ENCODE results near the gene TANGO6.
A peak's percentile ranks its signal among the peaks of the same experiment; 100 is the strongest.
"Not testable (repeated sequence)": the region's sequence is repeated elsewhere in the genome, so short reads cannot be mapped to it uniquely, and the experiment has no call there.

Gene TANGO6

DNA sequence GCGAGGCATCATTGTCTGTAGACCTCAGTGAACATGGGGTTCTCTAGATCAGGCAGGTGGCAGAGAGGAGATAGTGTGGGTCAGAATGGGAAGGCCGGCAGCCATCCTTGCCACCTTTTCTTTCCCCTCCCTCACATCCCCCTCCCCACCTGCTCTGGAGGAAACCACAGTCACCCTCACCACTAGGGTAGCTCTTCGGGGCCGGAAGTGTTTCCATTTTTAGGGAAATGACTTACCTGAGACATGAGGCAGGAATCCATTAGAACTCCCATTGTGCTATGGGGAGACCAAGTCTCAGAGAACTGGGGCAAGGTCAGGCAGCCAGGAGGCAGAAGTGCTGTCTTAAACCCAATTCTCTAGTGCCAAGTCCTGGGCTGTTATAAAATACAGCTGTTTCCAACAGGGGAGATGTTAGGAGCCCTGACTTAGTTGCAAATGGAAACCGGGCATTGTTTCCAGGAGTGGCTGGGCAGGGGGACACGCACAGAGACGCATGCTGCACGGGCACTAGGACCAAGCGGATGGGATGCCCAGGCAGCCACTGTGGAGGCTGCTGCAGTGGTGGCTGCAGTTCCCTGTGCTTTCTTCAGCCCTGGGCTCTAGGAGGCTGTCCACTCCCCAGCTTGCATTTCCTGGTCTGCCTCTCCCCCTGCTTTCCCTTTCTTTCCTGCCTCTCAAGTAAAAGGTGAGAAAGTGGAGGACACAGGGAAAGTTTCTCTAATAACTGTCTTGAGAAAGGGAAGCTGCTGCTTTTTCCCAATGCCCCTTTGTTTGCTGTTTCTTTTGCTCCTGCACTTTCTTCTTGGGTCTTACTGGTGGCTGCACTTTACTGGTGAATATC, 265.0 kb downstream of the TANGO6 start:
- no peak for DNase-seq

DNA sequence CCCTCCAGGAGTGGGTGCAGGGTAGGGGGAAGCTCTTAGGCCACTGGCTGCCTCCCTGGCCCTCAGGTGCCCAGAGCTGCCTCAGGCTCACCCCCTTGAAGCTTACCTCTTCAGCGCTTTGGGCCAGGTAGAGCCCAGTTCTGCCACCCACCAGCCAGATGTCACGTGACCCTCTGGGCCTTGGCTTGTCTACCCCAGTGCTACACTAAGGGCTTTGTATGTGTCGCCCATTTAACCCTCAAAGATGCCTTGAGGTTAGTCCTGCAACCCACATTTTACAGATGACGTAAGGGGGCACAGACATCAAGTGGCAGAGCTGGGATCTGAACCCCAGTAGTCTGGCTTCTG, 265.5 kb downstream of the TANGO6 start:
- no peak for DNase-seq

DNA sequence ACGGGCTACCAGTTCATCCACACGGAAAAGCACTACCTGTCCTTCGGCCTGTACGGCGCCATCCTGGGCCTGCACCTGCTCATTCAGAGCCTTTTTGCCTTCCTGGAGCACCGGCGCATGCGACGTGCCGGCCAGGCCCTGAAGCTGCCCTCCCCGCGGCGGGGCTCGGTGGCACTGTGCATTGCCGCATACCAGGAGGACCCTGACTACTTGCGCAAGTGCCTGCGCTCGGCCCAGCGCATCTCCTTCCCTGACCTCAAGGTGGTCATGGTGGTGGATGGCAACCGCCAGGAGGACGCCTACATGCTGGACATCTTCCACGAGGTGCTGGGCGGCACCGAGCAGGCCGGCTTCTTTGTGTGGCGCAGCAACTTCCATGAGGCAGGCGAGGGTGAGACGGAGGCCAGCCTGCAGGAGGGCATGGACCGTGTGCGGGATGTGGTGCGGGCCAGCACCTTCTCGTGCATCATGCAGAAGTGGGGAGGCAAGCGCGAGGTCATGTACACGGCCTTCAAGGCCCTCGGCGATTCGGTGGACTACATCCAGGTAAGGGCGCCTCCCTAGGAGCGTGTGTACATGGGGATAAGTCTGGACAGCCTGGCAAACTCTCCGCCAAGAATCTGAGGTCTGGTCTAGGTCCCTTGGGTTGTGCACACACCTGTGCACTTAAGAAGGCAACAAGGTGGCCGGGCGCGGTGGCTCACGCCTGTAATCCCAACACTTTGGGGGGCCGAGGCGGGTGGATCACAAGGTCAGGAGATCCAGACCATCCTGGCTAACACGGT, 266.3 kb downstream of the TANGO6 start:
- no peak for DNase-seq

DNA sequence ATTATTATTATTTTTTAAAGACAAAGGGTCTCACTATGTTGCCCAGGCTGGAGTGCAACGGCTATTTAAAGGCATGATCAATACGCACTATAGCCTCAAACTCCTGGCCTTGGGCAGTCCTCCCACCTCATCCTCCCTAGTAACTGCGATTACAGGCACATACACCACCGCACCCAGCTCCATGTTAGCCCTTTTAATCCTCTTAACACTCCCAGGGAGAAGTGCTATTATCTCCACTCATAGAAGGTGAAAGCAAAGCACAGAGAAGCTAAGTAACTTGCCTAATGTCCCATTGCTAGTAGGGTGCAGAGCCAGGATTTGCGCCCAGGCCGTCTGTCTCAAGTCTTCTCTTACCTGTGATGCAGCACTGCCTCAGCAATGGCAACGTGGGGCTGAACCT, 267.1 kb downstream of the TANGO6 start:
- DNase-seq, result no peak

DNA sequence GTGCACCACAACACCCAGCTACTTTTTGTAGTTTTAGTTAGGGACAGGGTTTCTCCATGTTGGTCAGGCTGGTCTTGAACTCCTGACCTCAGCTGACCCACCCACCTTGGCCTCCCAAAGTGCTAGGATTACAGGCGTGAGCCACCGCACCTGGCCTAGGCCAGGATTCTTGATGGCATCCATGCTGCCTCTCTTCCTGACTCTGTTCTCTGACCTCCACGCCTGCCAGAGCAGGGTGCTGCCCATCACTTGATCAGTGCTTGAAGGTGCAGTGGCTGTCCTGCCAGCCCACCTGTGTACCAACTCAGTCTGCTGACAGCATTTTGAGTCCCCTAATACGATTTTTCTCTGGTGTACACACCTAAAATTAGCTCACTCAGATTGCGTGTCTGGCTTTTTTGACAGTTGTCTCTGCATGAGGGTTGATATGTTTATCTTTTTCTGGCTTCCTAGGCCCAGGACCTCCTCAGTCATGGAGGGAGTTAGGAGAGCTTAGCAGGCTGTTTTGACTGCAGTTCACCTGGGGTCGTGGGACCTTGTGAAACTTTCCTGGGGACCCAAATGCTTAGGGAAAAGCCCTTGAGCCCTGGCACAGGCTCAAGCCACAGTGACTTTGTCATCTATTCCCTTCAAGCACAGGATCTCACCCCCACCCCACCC, 268.0 kb downstream of the TANGO6 start:
- no peak for DNase-seq

DNA sequence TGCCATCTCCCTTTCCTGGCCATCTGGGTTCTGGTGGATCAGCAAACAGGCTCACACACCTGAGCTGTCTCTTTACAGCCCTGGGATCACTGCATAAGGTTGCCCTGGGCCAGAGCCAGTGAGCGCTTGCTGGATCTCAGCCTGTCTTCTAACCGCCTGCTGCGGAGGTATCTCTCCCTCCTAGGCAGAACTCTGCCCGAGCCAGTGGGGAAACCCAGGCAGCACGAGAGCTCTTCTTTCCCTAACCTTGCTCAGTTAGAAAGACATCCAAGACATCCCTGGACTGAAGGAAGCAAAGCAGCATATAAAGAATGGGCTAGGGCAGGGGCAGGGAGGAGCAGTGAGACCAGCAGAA, 268.5 kb downstream of the TANGO6 start:
- no peak for DNase-seq

DNA sequence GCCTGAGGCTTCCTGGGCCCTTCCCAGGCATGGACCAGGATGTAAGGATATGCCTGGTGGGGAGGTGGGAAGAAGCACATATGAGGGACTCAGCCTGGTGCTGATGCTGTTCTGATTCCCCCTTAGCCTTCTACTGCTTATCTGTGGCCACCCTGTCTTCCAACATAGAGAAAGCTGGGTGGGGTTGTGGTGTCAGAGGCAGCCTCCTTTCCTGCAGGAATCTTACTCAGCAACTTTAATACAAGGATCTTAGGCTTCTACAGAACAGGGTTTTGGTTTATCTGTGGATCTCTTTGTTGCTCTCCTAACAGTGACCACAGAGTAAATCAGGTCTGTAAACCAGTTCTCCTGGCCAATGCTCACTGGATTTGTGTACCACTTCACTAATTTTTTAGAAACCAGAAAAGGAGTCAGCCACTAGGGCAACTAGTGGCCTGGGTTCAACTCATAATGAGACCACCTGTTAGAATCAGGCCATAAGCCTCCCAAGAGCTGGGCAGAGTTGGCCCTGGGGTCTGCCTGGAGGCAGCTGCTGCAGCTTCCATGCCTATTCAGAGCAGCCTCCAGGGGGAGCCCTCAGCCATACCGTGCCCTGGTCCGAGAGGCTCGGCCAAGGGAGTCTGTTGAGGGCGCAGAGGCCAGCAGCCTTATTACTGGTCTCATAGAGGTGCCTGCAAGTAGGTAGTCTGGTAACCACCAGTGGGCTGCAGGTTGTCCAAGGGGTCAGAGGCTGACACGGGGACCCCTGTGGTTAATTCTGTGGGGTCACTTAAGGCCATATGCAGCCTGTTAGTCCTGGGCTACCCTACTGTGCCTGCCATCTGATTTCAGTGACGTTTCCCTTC, 269.2 kb downstream of the TANGO6 start:
- peak; percentile 22 for DNase-seq

DNA sequence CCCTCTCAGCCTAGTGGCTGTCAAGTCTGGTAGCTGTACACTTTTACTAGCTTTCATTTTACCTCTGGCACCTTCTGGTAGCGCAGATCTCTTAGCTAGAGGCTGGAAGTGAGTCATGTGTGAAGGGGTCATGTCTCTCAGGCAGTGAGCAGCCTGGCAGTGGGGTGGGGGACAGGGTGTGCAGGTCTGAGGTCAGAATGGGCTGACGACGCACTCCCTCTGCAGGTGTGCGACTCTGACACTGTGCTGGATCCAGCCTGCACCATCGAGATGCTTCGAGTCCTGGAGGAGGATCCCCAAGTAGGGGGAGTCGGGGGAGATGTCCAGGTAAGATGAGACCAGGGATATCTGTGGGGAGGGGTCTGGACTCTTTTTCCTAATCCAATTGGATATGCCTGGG, 269.9 kb downstream of the TANGO6 start:
- DNase-seq, result no peak

DNA sequence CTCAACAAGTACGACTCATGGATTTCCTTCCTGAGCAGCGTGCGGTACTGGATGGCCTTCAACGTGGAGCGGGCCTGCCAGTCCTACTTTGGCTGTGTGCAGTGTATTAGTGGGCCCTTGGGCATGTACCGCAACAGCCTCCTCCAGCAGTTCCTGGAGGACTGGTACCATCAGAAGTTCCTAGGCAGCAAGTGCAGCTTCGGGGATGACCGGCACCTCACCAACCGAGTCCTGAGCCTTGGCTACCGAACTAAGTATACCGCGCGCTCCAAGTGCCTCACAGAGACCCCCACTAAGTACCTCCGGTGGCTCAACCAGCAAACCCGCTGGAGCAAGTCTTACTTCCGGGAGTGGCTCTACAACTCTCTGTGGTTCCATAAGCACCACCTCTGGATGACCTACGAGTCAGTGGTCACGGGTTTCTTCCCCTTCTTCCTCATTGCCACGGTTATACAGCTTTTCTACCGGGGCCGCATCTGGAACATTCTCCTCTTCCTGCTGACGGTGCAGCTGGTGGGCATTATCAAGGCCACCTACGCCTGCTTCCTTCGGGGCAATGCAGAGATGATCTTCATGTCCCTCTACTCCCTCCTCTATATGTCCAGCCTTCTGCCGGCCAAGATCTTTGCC, 271.1 kb downstream of the TANGO6 start:
- no peak for DNase-seq

DNA sequence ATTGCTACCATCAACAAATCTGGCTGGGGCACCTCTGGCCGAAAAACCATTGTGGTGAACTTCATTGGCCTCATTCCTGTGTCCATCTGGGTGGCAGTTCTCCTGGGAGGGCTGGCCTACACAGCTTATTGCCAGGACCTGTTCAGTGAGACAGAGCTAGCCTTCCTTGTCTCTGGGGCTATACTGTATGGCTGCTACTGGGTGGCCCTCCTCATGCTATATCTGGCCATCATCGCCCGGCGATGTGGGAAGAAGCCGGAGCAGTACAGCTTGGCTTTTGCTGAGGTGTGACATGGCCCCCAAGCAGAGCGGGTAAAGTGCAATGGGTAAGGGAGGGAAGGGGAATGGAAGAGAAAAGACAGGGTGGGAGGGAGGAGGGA, 271.6 kb downstream of the TANGO6 start:
- DNase-seq, result no peak

DNA sequence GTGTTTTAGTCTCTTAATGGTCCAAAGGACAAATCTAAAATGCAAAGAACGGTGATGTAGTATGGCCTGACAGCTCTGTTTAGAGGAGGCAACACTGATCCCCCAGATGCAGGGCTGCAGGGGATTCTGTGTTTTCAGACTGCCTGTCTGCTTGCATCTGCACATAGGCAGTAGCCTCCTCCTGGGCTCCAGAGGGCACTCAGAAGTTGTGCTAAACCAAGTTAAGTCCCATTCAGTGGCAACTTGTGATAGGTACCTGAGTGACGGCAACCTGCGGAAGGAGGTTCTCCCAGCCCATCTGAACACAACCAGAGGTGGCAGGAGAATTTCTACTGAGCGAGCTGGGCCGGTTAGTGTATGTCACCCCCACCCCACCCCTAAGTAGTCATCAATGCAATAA, 272.0 kb downstream of the TANGO6 start:
- no peak for DNase-seq

DNA sequence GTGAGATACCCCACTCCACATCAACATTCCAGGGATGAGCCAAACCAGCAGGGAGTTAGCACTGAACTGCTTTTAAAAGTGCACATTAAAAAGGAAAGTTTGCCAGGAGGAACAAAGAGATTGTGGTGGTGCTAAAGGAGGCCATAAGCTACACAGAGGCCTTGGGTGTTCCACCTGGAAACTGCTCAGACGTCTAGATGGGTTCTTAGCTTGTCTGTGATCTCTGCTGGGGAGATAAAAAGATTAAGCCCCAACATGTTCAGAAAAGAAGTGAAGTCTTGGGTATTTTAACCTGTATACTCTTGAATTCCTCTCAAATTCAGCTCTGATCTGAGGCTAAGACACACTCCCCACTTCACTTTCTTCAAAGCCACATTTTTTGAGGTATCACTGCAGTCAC, 272.5 kb downstream of the TANGO6 start:
- no peak for DNase-seq

DNA sequence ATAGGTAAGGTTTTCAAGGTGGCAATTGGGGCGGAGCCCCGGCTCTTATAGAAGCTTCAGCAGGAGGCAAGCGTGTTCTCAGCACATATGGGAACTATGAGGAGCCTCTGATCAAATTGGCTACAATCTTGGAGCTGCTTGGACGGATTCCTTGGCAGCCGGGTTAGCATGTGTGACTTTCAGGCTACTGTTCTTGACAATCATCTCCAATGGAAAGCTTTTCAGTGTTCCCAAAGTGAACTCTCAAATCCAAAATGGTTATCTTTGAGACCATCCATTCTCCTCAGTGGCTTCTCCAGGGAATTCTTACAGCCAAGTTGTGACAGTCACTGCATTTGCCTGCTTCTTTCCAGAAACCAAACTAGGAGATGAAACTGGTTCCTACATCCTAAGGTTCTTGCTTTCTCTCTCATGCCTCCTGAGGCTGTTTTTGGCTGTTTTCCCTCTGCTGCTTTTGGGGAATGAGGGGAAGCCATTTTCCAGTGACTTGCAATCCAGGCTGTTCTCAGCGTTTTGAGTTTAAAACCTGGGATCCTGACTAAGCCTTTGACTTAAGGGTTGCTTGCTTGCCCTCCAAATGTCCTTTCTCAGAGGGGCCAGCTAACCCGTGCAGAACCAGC, 273.0 kb downstream of the TANGO6 start:
- DNase-seq, result no peak

DNA sequence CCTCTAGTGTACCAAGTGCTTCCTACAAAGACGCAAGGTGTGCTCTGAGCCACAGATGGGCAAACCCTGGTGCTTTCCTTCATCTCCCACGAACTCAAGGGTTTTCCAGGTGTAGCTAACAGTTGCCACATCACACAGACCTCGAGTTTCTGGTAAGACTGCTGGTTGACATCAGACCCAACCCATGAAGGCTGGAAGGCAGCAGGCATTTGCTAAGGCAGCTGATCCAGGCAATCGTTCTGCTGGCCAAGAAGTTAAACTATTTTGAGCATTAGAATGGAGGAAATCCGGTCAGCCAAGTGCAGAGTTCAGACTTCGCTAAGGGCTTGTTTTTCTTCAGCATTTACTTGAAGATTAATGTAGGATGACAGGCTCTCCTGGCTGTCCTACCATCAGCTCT, 273.6 kb downstream of the TANGO6 start:
- no peak for DNase-seq

DNA sequence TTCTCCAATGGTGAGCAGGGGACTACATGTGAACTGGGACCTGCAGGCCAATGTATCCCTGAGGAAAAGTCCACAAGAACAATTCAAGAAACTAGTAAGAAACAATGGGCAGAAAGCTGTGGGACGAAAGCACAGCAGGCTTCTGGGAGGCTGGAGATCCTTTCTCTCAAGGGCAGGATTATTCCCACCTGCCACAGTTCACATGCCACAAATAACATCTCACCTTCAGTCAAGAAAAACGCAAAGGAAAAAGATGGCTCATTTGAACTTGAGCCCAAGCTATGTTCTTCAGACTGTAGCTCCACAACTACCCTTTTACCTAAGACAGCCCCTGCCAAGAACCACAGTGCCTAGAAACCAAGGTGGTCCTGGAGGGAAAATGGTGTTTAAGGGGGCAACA, 275.1 kb downstream of the TANGO6 start:
- DNase-seq, result no peak

DNA sequence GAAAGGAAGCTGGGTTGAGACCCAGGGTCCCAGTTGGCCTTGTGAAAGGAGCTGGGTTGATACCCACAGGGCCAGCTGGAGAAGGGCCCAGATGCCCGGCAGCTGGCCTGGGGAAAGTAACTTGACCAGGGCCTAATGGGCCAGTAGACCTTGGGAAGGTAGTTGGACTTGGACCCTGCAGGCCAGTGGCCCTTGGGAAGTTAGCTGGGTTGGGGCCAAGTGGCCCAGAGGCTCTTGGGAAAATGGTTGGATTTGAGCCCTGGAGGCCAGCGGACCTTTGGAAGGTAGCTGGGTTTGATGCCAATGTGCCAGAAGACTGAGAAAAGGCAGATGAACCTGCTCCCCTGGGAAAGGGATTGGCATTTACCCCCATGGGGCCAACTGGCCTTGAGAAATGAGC, 275.7 kb downstream of the TANGO6 start:
- DNase-seq, result no peak

DNA sequence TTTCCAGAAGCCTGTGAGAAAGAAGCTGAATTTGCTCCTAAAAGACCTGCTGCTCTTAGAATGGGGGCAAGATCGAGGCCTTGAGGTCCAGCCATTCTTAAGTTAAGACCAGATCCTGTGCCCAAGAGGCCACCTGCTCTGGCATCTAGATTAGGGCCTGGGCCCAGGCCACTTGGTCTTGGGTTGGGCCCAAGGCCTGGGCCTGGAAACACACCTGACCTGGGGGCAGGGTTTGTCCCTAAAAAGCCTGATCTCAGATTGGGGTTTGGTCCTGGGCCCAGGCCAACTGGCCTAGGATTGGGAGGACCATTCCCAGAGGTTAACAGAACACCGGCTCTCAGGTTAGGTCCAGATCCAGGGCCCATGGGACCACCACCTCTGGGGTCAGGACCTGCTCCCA, 276.2 kb downstream of the TANGO6 start:
- no peak for DNase-seq

DNA sequence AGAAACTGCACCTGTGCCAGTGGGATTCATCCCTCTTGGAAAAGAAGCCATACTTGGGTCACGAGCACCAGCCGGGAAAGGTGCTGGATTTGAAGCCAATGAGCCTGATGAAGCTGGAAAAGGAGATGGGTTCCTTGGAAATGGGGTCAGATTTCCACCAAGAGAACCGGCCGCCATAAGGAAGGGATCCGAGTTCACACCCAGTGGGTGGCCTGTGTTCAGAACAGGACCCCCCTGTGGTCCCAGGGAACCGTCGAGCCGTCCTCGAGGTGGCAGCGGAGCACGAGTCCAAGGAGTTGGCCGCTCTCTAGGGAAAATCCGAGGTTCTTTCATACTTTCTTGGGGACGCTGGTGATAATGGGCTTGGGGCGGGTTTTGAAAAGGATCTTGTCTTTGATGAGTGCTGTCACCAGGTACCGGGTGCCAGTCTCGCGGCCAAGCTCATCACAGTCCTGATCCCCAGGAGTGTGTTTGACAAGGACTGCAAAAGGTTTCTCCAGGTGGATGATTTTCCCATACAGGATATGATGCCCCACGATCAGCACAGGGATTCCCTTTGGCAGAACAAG, 276.8 kb downstream of the TANGO6 start:
- DNase-seq, result no peak

DNA sequence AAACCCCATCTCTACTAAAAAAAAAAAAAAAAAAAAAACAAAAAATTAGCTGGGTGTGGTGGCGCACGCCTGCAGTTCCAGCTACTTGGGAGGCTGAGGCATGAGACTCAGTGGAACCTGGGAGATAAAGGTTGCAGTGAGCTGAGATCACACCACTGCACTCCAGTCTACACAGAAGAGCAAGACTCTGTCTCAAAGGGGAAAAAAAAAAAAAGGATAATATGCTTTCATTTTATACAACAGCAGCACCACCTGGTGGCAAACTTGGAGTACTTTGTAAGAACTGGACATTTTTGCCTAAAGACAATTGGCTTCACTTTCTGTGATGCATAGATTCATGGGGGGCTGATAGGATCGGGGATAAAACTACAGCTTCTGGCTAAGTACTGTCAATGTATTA, 280.6 kb downstream of the TANGO6 start:
- peak; percentile 33 for DNase-seq

DNA sequence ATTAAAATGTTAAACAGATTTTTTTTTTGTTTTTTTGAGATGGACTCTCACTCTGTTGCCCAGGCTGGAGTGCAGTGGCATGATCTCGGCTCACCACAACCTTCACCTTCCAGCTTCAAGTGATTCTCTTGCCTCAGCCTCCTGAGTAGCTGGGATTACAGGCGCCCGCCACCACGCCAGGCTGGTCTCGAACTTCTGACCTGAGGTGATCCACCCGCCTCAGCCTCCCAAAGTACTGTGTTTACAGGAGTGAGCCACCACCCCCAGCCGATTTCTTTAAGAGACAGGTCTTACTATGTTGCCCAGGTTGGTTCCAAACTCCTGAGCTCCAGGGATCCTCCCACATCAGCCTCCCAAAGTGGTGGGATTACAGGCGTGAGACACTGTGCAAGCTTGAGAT, 281.1 kb downstream of the TANGO6 start:
- not testable (repeated sequence) for DNase-seq

DNA sequence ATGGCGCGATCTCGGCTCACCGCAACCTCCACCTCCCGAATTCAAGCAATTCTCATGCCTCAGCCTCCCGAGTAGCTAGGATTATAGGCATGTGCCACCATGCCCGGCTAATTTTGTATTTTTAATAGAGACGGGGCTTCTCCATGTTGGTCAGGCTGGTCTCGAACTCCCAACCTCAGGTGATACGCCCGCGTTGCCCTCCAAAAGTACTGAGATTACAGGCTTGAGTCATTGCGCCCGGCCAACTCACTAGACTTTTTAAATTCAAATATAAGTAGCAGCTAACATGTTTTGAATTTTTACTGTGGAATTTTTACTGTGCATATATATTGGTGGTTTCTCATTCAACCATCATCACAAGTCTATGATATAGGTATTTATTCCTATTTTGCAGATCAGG, 281.6 kb downstream of the TANGO6 start:
- DNase-seq, result not testable (repeated sequence)

DNA sequence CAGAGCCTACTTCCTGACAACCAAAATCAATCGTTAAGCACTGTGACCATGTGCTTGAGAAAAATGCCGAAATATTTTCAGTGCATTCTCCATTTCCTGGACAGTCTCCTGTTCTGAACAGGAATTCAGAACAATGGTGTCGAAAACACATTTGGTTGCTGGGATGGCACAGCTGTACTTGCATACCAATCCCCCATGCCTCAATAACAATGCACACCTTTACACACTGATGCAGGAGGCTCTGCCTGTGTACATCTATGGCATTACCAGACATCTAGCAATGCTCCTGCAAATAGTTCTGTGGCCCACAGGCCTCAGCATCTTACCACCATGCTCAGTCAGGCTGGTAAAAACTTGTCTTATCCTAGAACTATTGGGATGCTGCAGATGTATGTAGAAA, 282.9 kb downstream of the TANGO6 start:
- DNase-seq, result no peak

Data from kidney glomerular epithelial cell (primary cell).